ENCODE results near the gene PRSS1.

PRSS1 gene

DNA sequence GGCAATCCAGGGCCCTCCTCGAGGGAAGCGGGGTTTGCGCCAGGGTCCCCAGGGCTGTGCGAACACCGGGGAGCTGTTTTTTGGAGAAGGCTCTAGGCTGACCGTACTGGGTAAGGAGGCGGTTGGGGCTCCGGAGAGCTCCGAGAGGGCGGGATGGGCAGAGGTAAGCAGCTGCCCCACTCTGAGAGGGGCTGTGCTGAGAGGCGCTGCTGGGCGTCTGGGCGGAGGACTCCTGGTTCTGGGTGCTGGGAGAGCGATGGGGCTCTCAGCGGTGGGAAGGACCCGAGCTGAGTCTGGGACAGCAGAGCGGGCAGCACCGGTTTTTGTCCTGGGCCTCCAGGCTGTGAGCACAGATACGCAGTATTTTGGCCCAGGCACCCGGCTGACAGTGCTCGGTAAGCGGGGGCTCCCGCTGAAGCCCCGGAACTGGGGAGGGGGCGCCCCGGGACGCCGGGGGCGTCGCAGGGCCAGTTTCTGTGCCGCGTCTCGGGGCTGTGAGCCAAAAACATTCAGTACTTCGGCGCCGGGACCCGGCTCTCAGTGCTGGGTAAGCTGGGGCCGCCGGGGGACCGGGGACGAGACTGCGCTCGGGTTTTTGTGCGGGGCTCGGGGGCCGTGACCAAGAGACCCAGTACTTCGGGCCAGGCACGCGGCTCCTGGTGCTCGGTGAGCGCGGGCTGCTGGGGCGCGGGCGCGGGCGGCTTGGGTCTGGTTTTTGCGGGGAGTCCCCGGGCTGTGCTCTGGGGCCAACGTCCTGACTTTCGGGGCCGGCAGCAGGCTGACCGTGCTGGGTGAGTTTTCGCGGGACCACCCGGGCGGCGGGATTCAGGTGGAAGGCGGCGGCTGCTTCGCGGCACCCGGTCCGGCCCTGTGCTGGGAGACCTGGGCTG, 47.5 kb downstream of the PRSS1 start:
- peaks cover 38% of the 10 kb centered on the region for H3K4me1 ChIP-seq (ENCODE audit: control insufficient read depth, insufficient read depth, low read length)
- H3K4me3 ChIP-seq (ENCODE audit: low read depth, low read length), result peak overlapping the region; percentile 74
- peak overlapping the region; percentile 12 for H3K27ac ChIP-seq (ENCODE audit: low read depth, low read length)
- H3K36me3 ChIP-seq (ENCODE audit: control insufficient read depth, insufficient read depth, low read length), result 0 out of 2 replicates have a peak, but pooled peaks cover under 1% of the 10 kb centered on the region
- peak overlapping the region; percentile 55 for H3K9ac ChIP-seq (ENCODE audit: low read depth, low read length)
- H3K9me3 ChIP-seq (ENCODE audit: control insufficient read depth, insufficient read depth, low read length), result no peaks in the 10 kb centered on the region
- peaks cover 83% of the 10 kb centered on the region for H3K27me3 ChIP-seq (ENCODE audit: control insufficient read depth, insufficient read depth, low read length)

DNA sequence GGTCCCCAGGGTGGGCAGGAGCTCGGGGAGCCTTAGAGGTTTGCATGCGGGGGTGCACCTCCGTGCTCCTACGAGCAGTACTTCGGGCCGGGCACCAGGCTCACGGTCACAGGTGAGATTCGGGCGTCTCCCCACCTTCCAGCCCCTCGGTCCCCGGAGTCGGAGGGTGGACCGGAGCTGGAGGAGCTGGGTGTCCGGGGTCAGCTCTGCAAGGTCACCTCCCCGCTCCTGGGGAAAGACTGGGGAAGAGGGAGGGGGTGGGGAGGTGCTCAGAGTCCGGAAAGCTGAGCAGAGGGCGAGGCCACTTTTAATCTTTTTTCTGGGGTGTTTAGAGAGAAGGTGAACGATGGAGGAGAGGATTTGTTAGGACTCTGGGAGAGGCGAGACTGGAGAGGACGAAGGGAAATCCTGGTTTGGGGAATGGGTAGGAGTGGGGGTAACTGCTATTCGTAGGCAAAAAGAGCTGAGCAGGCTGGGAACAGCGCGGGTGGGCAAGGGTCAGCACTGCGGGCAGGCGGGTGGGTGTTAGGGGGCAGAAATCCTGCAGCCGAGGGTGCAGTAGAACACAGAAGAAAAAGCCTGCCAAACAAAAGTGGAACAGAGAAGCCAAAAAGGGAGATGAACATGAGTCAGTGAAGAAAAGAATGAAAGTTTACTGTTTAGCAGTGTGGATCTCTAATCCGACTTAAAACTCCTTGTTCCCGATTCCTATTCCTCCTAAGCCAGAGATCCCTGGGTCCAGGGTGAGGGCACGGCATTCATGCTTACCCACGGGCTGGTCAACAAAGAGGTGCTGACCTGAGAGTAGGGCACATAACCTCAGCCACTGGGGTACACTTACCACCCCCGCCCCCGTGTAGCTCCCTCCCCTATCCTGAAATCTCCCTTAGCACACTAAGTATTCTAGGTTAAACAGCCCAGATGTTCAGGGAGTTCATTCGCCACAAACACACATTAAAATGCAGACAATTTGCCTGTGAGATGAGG, 48.4 kb downstream of the PRSS1 start:
- no peaks in the 10 kb centered on the region for H3K9me3 ChIP-seq (ENCODE audit: control insufficient read depth, insufficient read depth, low read length)
- peaks cover 84% of the 10 kb centered on the region for H3K27me3 ChIP-seq (ENCODE audit: control insufficient read depth, insufficient read depth, low read length)
- H3K4me1 ChIP-seq (ENCODE audit: control insufficient read depth, insufficient read depth, low read length), result peaks cover 38% of the 10 kb centered on the region
- H3K9ac ChIP-seq (ENCODE audit: low read depth, low read length), result 0 out of 2 replicates have a peak overlapping the region, but pooled peaks have one; percentile 55
- peak overlapping the region; percentile 74 for H3K4me3 ChIP-seq (ENCODE audit: low read depth, low read length)
- H3K27ac ChIP-seq (ENCODE audit: low read depth, low read length), result no peak overlapping the region
- peaks cover 5% of the 10 kb centered on the region; the same call in 1 of the 2 replicates for H3K36me3 ChIP-seq (ENCODE audit: control insufficient read depth, insufficient read depth, low read length)

DNA sequence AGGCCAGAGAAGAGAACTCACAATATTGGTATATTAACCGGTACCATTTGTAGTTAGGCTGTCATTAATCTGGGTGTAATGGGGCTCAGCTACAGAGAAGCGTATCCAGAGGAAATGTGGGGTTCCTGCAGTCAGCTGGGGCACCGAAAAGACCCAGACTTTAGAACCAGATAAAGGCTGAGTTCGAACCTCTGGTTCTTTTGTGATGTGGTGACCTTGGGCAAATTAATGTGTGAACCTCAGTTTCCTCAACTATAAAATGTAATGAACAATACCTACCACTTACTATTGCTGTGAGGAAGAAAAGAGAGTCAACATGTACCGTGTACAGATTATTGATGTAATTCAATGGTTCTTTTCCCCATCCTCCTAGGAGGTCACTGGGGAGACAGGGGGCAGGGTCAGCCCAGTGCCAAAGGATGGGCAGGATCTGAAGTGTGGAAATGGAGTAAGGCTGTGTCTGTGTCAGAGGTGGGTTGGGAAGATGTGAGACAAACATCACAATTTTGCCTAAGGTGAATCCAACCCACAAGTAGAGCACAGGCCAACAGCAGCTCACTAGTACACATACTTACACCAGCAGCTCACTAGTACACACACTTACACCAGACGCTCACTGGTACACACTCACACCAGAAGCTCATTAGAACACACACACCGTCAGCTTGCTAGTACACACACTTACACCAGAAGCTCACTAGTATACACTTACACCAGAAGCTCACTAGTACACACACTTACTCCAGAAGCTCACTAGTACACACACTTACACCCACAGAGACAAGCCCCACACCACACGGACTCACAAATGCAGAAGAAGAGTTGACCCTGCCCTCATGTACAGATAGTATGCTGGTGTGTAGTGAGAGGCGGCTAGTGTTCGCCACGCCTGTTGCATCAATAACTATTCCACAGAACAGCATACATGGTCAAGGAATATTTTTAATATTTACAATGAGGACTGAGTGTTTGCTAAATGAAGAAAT, 49.5 kb downstream of the PRSS1 start:
- no peak overlapping the region for H3K27ac ChIP-seq (ENCODE audit: low read depth, low read length)
- H3K27me3 ChIP-seq (ENCODE audit: control insufficient read depth, insufficient read depth, low read length), result peaks cover 84% of the 10 kb centered on the region
- no peaks in the 10 kb centered on the region for H3K9me3 ChIP-seq (ENCODE audit: control insufficient read depth, insufficient read depth, low read length)
- peaks cover 5% of the 10 kb centered on the region; the same call in 1 of the 2 replicates for H3K36me3 ChIP-seq (ENCODE audit: control insufficient read depth, insufficient read depth, low read length)
- H3K9ac ChIP-seq (ENCODE audit: low read depth, low read length), result no peak overlapping the region
- H3K4me3 ChIP-seq (ENCODE audit: low read depth, low read length), result no peak overlapping the region
- peaks cover 38% of the 10 kb centered on the region for H3K4me1 ChIP-seq (ENCODE audit: control insufficient read depth, insufficient read depth, low read length)

DNA sequence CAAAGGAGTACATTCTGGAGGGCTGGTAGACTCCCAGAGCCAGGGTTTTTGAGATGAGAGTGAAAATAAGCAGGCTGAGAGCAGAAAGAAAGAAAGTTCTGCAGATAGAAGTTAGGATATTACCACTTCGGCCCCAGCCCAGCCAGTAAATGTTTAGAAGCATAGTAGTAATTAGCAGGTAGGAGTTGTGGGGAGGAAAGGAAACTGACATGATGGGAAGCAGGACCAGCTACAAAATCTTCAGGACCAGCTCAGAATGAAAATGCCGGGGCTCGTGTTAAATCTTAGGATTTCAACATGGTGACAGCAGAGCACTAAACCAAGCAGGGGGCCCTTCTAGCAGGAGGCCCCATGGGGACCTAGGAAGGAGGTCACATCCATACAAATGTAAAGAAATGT, 50.2 kb downstream of the PRSS1 start:
- Histone ChIP-seq H3K27me3 (ENCODE audit: control insufficient read depth, insufficient read depth, low read length) (peaks cover 78% of the 10 kb centered on the region), H3K36me3 (ENCODE audit: control insufficient read depth, insufficient read depth, low read length) (peaks cover 5% of the 10 kb centered on the region; the same call in 1 of the 2 replicates), H3K4me3 (ENCODE audit: low read depth, low read length) (no peak overlapping the region), H3K27ac (ENCODE audit: low read depth, low read length) (no peak overlapping the region), H3K9me3 (ENCODE audit: control insufficient read depth, insufficient read depth, low read length) (no peaks in the 10 kb centered on the region), H3K9ac (ENCODE audit: low read depth, low read length) (no peak overlapping the region), H3K4me1 (ENCODE audit: control insufficient read depth, insufficient read depth, low read length) (peaks cover 38% of the 10 kb centered on the region)

DNA sequence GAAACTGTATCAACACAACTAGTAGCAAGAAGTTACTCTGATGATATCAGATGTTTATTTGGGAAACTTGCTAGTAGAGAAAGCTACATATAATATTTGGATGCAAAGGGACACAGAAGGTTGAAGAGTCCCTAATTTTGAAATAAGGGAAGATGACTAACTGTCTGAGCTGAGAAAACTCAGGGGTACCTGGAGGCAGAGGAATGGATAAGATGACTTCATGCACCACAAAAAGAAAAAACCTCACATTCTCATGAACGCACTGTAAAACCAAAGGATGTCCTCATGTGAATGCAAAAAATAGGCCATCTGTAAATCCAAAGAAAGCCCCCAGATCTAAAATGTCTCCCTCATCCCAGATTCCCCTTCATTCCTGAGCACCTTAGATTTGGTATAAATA, 50.8 kb downstream of the PRSS1 start:
- Histone ChIP-seq H3K27ac (ENCODE audit: low read depth, low read length) (no peak overlapping the region), H3K9ac (ENCODE audit: low read depth, low read length) (no peak overlapping the region), H3K4me3 (ENCODE audit: low read depth, low read length) (no peak overlapping the region), H3K27me3 (ENCODE audit: control insufficient read depth, insufficient read depth, low read length) (peaks cover 77% of the 10 kb centered on the region), H3K4me1 (ENCODE audit: control insufficient read depth, insufficient read depth, low read length) (peaks cover 32% of the 10 kb centered on the region), H3K36me3 (ENCODE audit: control insufficient read depth, insufficient read depth, low read length) (peaks cover 5% of the 10 kb centered on the region; the same call in 1 of the 2 replicates), H3K9me3 (ENCODE audit: control insufficient read depth, insufficient read depth, low read length) (no peaks in the 10 kb centered on the region)

DNA sequence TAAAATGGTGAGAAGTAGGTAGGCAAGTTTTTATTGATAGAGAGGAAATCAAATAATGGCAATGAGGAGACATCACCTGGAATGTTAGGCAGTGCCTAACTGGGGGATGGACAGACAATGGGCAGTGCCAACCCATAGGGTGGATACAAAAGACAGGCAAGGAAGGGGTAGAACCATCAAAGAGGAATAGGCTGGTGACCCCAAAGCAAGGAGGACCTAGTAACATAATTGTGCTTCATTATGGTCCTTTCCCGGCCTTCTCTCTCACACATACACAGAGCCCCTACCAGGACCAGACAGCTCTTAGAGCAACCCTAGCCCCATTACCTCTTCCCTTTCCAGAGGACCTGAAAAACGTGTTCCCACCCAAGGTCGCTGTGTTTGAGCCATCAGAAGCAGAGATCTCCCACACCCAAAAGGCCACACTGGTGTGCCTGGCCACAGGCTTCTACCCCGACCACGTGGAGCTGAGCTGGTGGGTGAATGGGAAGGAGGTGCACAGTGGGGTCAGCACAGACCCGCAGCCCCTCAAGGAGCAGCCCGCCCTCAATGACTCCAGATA, 51.5 kb downstream of the PRSS1 start:
- Histone ChIP-seq H3K9ac (ENCODE audit: low read depth, low read length) (no peak overlapping the region), H3K9me3 (ENCODE audit: control insufficient read depth, insufficient read depth, low read length) (no peaks in the 10 kb centered on the region), H3K27ac (ENCODE audit: low read depth, low read length) (no peak overlapping the region), H3K4me1 (ENCODE audit: control insufficient read depth, insufficient read depth, low read length) (peaks cover 26% of the 10 kb centered on the region), H3K36me3 (ENCODE audit: control insufficient read depth, insufficient read depth, low read length) (peaks cover 5% of the 10 kb centered on the region; the same call in 1 of the 2 replicates), H3K4me3 (ENCODE audit: low read depth, low read length) (no peak overlapping the region), H3K27me3 (ENCODE audit: control insufficient read depth, insufficient read depth, low read length) (peaks cover 72% of the 10 kb centered on the region)

DNA sequence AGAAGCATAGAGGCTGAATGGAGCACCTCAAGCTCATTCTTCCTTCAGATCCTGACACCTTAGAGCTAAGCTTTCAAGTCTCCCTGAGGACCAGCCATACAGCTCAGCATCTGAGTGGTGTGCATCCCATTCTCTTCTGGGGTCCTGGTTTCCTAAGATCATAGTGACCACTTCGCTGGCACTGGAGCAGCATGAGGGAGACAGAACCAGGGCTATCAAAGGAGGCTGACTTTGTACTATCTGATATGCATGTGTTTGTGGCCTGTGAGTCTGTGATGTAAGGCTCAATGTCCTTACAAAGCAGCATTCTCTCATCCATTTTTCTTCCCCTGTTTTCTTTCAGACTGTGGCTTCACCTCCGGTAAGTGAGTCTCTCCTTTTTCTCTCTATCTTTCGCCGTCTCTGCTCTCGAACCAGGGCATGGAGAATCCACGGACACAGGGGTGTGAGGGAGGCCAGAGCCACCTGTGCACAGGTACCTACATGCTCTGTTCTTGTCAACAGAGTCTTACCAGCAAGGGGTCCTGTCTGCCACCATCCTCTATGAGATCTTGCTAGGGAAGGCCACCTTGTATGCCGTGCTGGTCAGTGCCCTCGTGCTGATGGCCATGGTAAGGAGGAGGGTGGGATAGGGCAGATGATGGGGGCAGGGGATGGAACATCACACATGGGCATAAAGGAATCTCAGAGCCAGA, 52.5 kb downstream of the PRSS1 start:
- Histone ChIP-seq H3K27ac (ENCODE audit: low read depth, low read length) (no peak overlapping the region), H3K4me3 (ENCODE audit: low read depth, low read length) (no peak overlapping the region), H3K4me1 (ENCODE audit: control insufficient read depth, insufficient read depth, low read length) (peaks cover 20% of the 10 kb centered on the region), H3K36me3 (ENCODE audit: control insufficient read depth, insufficient read depth, low read length) (peaks cover 5% of the 10 kb centered on the region; the same call in 1 of the 2 replicates), H3K9ac (ENCODE audit: low read depth, low read length) (no peak overlapping the region), H3K27me3 (ENCODE audit: control insufficient read depth, insufficient read depth, low read length) (peaks cover 64% of the 10 kb centered on the region), H3K9me3 (ENCODE audit: control insufficient read depth, insufficient read depth, low read length) (no peaks in the 10 kb centered on the region)

DNA sequence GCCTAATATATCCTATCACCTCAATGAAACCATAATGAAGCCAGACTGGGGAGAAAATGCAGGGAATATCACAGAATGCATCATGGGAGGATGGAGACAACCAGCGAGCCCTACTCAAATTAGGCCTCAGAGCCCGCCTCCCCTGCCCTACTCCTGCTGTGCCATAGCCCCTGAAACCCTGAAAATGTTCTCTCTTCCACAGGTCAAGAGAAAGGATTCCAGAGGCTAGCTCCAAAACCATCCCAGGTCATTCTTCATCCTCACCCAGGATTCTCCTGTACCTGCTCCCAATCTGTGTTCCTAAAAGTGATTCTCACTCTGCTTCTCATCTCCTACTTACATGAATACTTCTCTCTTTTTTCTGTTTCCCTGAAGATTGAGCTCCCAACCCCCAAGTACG, 53.0 kb downstream of the PRSS1 start:
- H3K27me3 ChIP-seq (ENCODE audit: control insufficient read depth, insufficient read depth, low read length), result peaks cover 59% of the 10 kb centered on the region
- H3K4me1 ChIP-seq (ENCODE audit: control insufficient read depth, insufficient read depth, low read length), result peaks cover 20% of the 10 kb centered on the region
- H3K9me3 ChIP-seq (ENCODE audit: control insufficient read depth, insufficient read depth, low read length), result no peaks in the 10 kb centered on the region
- H3K27ac ChIP-seq (ENCODE audit: low read depth, low read length), result no peak overlapping the region
- no peak overlapping the region for H3K4me3 ChIP-seq (ENCODE audit: low read depth, low read length)
- no peak overlapping the region for H3K9ac ChIP-seq (ENCODE audit: low read depth, low read length)
- peaks cover 5% of the 10 kb centered on the region; the same call in 1 of the 2 replicates for H3K36me3 ChIP-seq (ENCODE audit: control insufficient read depth, insufficient read depth, low read length)
